K562 (cell line): Measurements from ENCODE around the gene ZKSCAN1. TPM values are rescaled to one million over a fixed set of nuclear protein-coding genes. Genes with fewer than 3 reads are reported as not detected.

ENCODE experiments used
- ATF7 ChIP-seq: fragments of 450-650 bp; IDR thresholded peaks from 2 replicates; pipeline ENCODE4 v1.7.1; 2014; ENCODE audit warnings: mild to moderate bottlenecking, moderate library complexity
- BRF1 ChIP-seq: IDR thresholded peaks from 3 replicates; pipeline ENCODE4 v1.6.1; 2011; ENCODE audit warnings: borderline replicate concordance, mild to moderate bottlenecking; ENCODE audit not compliant: insufficient read length; ENCODE audit errors: extremely low read depth
- EGR1 ChIP-seq: fragments of 450-650 bp; conservative IDR thresholded peaks from 2 replicates; pipeline ENCODE4 v1.6.1; 2017; ENCODE audit warnings: mild to moderate bottlenecking
- LCOR ChIP-seq: sonication (generic); formaldehyde crosslinking; IDR thresholded peaks from 2 replicates; pipeline ENCODE4 v1.8.0; 2022; ENCODE audit warnings: mild to moderate bottlenecking, missing genetic modification reagents
- MCM5 ChIP-seq: fragments of 450-650 bp; IDR thresholded peaks from 2 replicates; pipeline ENCODE4 v1.6.1; 2016; ENCODE audit warnings: low read depth
- MYBL2 ChIP-seq, 2 experiments: fragments of 450-650 bp in 1 of 2; sonication (generic) in 1 of 2; formaldehyde crosslinking in 1 of 2; IDR thresholded peaks; 2 replicates each; pipeline versions ENCODE4 v1.6.1 to v1.8.1; 2017 to 2022; ENCODE audit warnings: borderline replicate concordance in 1 of 2, inconsistent platforms in 1 of 2, low read depth in 1 of 2, mild to moderate bottlenecking in 1 of 2, missing genetic modification reagents in 1 of 2, moderate library complexity in 1 of 2
- NFRKB ChIP-seq: fragments of 450-650 bp; IDR thresholded peaks from 2 replicates; pipeline ENCODE4 v1.6.1; 2016; ENCODE audit warnings: low read depth
- NR3C1 ChIP-seq: sonication (generic); formaldehyde crosslinking; IDR thresholded peaks from 2 replicates; pipeline ENCODE4 v1.8.1; 2022; ENCODE audit warnings: missing genetic modification reagents
- SMARCC2 ChIP-seq: fragments of 450-650 bp; IDR thresholded peaks from 2 replicates; pipeline ENCODE4 v1.6.1; 2017; ENCODE audit warnings: antibody characterized with exemption, moderate library complexity, mild to moderate bottlenecking, low read depth
- STAT5B ChIP-seq: fragments of 250-450 bp; sonication (Bioruptor Pico); IDR thresholded peaks from 2 replicates; pipeline ENCODE4 v1.8.0; 2021; ENCODE audit warnings: mild to moderate bottlenecking, inconsistent platforms
- TAF15 ChIP-seq: fragments of 200-400 bp; formaldehyde crosslinking; IDR thresholded peaks from 2 replicates; pipeline ENCODE4 v1.6.1; 2017; ENCODE audit warnings: mild to moderate bottlenecking, low read depth, low read length, moderate library complexity
- ZFP1 ChIP-seq: fragments of 450-650 bp; formaldehyde crosslinking; IDR thresholded peaks from 2 replicates; pipeline ENCODE4 v1.4.0; 2020; ENCODE audit warnings: mild to moderate bottlenecking, mixed read lengths
- ZNF174 ChIP-seq: fragments of 250-450 bp; sonication (Bioruptor Pico); IDR thresholded peaks from 2 replicates; pipeline ENCODE4 v1.4.0; 2020; ENCODE audit warnings: mild to moderate bottlenecking
- ZNF253 ChIP-seq: fragments of 250-450 bp; sonication (Bioruptor Pico); conservative IDR thresholded peaks from 2 replicates; pipeline ENCODE4 v1.6.1; 2021; ENCODE audit warnings: mild to moderate bottlenecking
- ZNF263 ChIP-seq: sonication (generic); formaldehyde crosslinking; IDR thresholded peaks from 2 replicates; pipeline ENCODE4 v1.8.0; 2022; ENCODE audit warnings: mild to moderate bottlenecking, missing genetic modification reagents, borderline replicate concordance
- ZNF609 ChIP-seq: sonication (generic); formaldehyde crosslinking; IDR thresholded peaks from 2 replicates; pipeline ENCODE4 v1.8.1; 2023; ENCODE audit warnings: missing genetic modification reagents, mild to moderate bottlenecking, borderline replicate concordance
- ZNF707 ChIP-seq: fragments of 250-450 bp; sonication (Bioruptor Pico); conservative IDR thresholded peaks from 2 replicates; pipeline ENCODE4 v1.8.0; 2022; ENCODE audit warnings: inconsistent platforms, mild to moderate bottlenecking, moderate library complexity
- polyA plus RNA-seq, 8 experiments: library from polyadenylated mRNA; depleted of rRNA in 4 of 8; stranded (reverse) in 5 of 8; unstranded in 3 of 8; fragments of >200 nt; fragmentation: Nextera tagmentation in 2 of 8; fragmentation: Illumina TruSeq in 1 of 8; extraction: Ambion mirVana in 2 of 8; extraction: Trizol in 1 of 8; gene quantifications; 2 replicates each; pipeline versions ENCODE4 v1.2.1 to v1.2.3, GENCODE V29; 2011 to 2014; ENCODE audit warnings: inconsistent platforms in 1 of 8, missing spikeins in 1 of 8
- total RNA-seq, 7 experiments: library from RNA; depleted of rRNA in 6 of 7; stranded (reverse); fragments of >200 nt in 6 of 7; fragmentation: Illumina TruSeq in 2 of 7; extraction: Trizol in 2 of 7; gene quantifications; 2 replicates each; pipeline versions ENCODE4 v1.2.1 to v1.2.3, GENCODE V29; 2011 to 2021; ENCODE audit warnings: low replicate concordance in 1 of 7
- TF ChIP-seq, protein P1 (sequence below): fragments of 200-800 bp; sonication (Bioruptor generic); IDR thresholded peaks from 2 replicates; pipeline ENCODE4 v1.6.1; 2017; ENCODE audit warnings: missing genetic modification characterization, missing compliant biosample characterization
- TF ChIP-seq, protein P2 (sequence below): fragments of 200-800 bp; sonication (Bioruptor generic); IDR thresholded peaks from 2 replicates; pipeline ENCODE4 v1.6.1; 2017; ENCODE audit warnings: missing genetic modification characterization, missing compliant biosample characterization
- TF ChIP-seq, protein P3 (sequence below): fragments of 250-450 bp; sonication (Bioruptor Pico); IDR thresholded peaks from 2 replicates; pipeline ENCODE4 v1.8.0; 2022; ENCODE audit warnings: inconsistent platforms, mild to moderate bottlenecking, moderate library complexity, borderline replicate concordance

The ZKSCAN1 gene
- total and polyA plus RNA-seq, 9 of the 15 experiments (the other 6 are each of a cell fraction or from before 2014, with no cell fraction given) = 5.3 to 43.0 (median 23.2) TPM

DNA sequence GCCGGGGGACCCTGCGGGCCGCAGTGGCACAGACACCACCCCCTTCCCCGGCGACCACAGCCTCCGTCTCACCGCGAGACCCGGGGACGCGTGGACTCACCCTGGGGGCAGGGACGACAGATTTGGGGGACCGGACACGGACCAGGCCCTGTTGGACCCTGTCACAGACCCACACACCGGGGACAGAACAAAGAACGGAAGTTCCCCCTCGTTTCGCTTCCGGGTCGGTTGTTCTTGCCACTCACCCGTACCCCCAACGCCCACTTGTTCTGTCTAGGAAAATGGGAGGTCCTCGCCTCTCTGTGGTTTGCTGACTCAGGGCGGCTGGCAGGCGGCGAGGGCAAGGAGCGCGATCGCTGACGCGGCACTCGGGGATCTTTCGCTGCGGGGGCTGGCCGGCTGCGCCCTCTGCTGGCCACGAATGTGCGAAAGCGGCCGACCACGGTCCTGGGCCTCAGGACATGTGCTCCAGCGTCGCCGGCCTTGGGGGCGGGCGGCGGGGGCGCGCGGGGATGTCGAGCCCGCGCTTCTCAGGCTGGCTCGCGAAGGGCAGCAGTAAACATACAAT is 66.2 kb downstream of the ZKSCAN1 start, which contains the start of gene ZNF3 (continued):
- TF ChIP-seq, protein P1, sequence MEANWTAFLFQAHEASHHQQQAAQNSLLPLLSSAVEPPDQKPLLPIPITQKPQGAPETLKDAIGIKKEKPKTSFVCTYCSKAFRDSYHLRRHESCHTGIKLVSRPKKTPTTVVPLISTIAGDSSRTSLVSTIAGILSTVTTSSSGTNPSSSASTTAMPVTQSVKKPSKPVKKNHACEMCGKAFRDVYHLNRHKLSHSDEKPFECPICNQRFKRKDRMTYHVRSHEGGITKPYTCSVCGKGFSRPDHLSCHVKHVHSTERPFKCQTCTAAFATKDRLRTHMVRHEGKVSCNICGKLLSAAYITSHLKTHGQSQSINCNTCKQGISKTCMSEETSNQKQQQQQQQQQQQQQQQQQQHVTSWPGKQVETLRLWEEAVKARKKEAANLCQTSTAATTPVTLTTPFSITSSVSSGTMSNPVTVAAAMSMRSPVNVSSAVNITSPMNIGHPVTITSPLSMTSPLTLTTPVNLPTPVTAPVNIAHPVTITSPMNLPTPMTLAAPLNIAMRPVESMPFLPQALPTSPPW (CRISPR knock-in tag) = peak; percentile 89
- TF ChIP-seq BRF1 (no peak), NR3C1 (CRISPR knock-in tag) (no peak; the same call in 1 of the 2 replicates), SMARCC2 (no peak; the same call in 1 of the 2 replicates), ZNF609 (no peak), ATF7 (peak; percentile 91), LCOR (peak; percentile 90), ZFP1 (CRISPR knock-in tag) (no peak), NFRKB (no peak), EGR1 (peak; percentile 98), MYBL2 (IDR thresholded peaks at IDR 0.05; ENCODE audit: low read depth) (no peak), MYBL2 (CRISPR knock-in tag; IDR thresholded peaks at IDR 0.05; ENCODE audit: borderline replicate concordance) (no peak), TAF15 (no peak), ZNF707 (CRISPR knock-in tag) (no peak), STAT5B (CRISPR knock-in tag) (no peak), ZNF253 (CRISPR knock-in tag) (no peak), ZNF263 (CRISPR knock-in tag) (peak; percentile 69; the same call in 1 of the 2 replicates), ZNF174 (CRISPR knock-in tag) (no peak), MCM5 (no peak)
- TF ChIP-seq, protein P2, sequence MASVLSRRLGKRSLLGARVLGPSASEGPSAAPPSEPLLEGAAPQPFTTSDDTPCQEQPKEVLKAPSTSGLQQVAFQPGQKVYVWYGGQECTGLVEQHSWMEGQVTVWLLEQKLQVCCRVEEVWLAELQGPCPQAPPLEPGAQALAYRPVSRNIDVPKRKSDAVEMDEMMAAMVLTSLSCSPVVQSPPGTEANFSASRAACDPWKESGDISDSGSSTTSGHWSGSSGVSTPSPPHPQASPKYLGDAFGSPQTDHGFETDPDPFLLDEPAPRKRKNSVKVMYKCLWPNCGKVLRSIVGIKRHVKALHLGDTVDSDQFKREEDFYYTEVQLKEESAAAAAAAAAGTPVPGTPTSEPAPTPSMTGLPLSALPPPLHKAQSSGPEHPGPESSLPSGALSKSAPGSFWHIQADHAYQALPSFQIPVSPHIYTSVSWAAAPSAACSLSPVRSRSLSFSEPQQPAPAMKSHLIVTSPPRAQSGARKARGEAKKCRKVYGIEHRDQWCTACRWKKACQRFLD (CRISPR knock-in tag) = no peak; the same call in 1 of the 2 replicates
- TF ChIP-seq, protein P3, sequence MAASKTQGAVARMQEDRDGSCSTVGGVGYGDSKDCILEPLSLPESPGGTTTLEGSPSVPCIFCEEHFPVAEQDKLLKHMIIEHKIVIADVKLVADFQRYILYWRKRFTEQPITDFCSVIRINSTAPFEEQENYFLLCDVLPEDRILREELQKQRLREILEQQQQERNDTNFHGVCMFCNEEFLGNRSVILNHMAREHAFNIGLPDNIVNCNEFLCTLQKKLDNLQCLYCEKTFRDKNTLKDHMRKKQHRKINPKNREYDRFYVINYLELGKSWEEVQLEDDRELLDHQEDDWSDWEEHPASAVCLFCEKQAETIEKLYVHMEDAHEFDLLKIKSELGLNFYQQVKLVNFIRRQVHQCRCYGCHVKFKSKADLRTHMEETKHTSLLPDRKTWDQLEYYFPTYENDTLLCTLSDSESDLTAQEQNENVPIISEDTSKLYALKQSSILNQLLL = no peak
